Esophagus muscularis mucosa (tissue), 4 donors: Measurements from ENCODE around the gene AP3S2.

Experiments
- EP300 ChIP-seq: sonication (generic); formaldehyde crosslinking; IDR thresholded peaks from one replicate; pipeline ENCODE4 v1.6.1; 2017; ENCODE audit warnings: antibody characterized with exemption
- POLR2A ChIP-seq: fragments of 450-650 bp; IDR thresholded peaks from one replicate; pipeline ENCODE4 v1.6.1; 2017; ENCODE audit warnings: antibody characterized with exemption, moderate library complexity, mild to moderate bottlenecking, low read depth
- POLR2AphosphoS5 ChIP-seq, 2 donors: sonication (generic); formaldehyde crosslinking; IDR thresholded peaks; one replicate each; pipeline ENCODE4 v1.6.1; 2017; ENCODE audit warnings: antibody characterized with exemption in 2 of 2
- TF ChIP-seq, protein P1 (sequence below), 3 experiments: fragments of 200-600 bp in 2 of 3; fragments of 450-650 bp in 1 of 3; sonication (generic) in 2 of 3; IDR thresholded peaks; one replicate each; pipeline ENCODE4 v1.5.1; 2017 to 2019; ENCODE audit warnings: antibody characterized with exemption in 3 of 3, mild to moderate bottlenecking in 2 of 3, moderate library complexity in 1 of 3

DNA sequence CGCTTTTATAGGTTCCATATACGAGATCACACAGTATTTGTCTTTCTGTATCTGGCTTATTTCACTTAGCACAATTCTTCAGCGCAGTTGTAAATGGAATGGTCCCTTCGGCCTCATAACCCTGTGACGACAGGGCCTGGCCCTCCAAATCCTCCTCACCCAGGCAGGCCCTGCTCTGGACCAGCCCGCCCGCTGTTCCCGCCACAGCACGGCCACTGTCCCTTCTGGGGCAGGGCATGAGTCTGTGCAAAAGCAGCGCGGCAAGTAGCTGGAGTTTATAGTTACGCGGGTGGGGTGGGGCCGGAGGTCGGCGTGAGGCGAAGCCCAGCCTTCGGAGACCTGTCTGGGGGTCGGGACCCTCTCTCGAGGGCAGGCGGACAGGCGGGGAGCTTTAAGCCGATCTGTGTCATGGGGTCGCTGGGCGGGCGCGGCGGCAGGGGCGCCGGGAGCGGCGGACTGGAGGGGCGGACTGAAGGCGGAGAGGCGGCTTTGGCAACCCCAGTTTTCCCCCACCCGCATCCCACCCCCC lies 18.4 kb upstream of the AP3S2 start:
- TF ChIP-seq, protein P1, sequence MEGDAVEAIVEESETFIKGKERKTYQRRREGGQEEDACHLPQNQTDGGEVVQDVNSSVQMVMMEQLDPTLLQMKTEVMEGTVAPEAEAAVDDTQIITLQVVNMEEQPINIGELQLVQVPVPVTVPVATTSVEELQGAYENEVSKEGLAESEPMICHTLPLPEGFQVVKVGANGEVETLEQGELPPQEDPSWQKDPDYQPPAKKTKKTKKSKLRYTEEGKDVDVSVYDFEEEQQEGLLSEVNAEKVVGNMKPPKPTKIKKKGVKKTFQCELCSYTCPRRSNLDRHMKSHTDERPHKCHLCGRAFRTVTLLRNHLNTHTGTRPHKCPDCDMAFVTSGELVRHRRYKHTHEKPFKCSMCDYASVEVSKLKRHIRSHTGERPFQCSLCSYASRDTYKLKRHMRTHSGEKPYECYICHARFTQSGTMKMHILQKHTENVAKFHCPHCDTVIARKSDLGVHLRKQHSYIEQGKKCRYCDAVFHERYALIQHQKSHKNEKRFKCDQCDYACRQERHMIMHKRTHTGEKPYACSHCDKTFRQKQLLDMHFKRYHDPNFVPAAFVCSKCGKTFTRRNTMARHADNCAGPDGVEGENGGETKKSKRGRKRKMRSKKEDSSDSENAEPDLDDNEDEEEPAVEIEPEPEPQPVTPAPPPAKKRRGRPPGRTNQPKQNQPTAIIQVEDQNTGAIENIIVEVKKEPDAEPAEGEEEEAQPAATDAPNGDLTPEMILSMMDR (IDR thresholded peaks at IDR 0.05), result no peak
- TF ChIP-seq POLR2AphosphoS5 (IDR thresholded peaks at IDR 0.05) (no peak), POLR2A (no peak), EP300 (no peak)
